Gastrocnemius medialis (tissue), 4 donors: ENCODE measurements around the gene RCAN3.

Source experiments
- CTCF ChIP-seq, 5 experiments: fragments of 450-650 bp in 3 of 5; fragments of 200-600 bp in 2 of 5; sonication (generic) in 2 of 5; IDR thresholded peaks in 4 of 5; conservative IDR thresholded peaks in 1 of 5; 1 replicate in 4 of 5; 2 replicates in 1 of 5; pipeline ENCODE4 v1.5.1; 2016 to 2019; ENCODE audit warnings: antibody characterized with exemption in 5 of 5, mild to moderate bottlenecking in 3 of 5, moderate library complexity in 3 of 5
- POLR2A ChIP-seq, 2 donors: fragments of 450-650 bp; IDR thresholded peaks; one replicate each; pipeline ENCODE4 v1.6.1; 2017; ENCODE audit warnings: antibody characterized with exemption in 2 of 2, mild to moderate bottlenecking in 2 of 2, moderate library complexity in 2 of 2

GRCh38 chr1:24498589-24498988 is 4.0 kb upstream of the RCAN3 start:
- no peak for TF ChIP-seq CTCF (IDR thresholded peaks at IDR 0.05 in 4 of 5, conservative IDR thresholded peaks at IDR 0.05 in 1 of 5)
- TF ChIP-seq POLR2A (IDR thresholded peaks at IDR 0.05) = no peak
